Amniotic stem cell (primary cell): Measurements from ENCODE around the gene DNM3.

Source experiments
- DNase-seq: peaks from one replicate; lab custom pipeline; 2025; lab: John Stamatoyannopoulos, UW

Gene DNM3

GRCh38 chr1:172238965-172239364 is 397.7 kb downstream of the DNM3 start:
- no peak for DNase-seq

DNA sequence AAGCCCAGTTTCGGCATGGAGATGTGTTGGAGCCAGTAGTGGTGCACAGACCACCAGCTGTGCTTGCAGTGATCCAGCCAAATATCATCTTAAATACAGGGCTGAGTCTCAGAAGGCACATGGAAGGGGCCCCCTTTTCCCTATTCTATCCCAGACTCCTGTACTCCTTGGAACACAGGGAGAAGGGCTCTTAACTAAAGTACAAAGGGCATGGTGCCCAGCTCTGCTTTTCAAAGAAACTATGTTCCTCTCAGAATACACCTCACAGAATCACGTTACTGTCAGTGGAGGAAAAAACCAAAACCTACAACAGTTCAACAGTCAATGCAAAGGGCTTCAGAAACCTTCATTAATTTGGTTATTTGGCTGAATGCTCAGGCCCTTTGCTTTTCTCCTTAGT is 398.6 kb downstream of the DNM3 start:
- DNase-seq: no peak

DNA sequence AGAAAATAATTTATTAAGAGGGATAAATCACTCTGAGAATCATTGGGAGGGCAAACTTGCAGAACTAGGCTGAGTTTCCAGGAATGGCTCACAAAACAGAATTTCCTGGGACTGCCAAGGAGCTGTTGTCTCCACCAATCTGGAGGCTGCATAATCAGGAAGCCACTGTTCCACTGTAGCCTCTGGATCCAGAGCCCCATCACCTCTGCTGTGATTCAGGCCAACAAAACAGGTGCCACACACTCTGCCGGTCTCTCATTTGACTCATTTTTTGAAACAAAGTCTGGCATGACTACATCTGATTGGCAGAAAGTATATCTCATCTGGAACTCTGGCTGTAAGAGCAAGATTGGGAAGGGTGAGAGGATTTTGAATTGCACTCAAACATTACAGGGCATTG is 400.2 kb downstream of the DNM3 start:
- DNase-seq: no peak

GRCh38 chr1:172244865-172245264 is 403.6 kb downstream of the DNM3 start:
- DNase-seq: no peak

GRCh38 chr1:172245788-172246187 is 404.5 kb downstream of the DNM3 start:
- DNase-seq: no peak

DNA sequence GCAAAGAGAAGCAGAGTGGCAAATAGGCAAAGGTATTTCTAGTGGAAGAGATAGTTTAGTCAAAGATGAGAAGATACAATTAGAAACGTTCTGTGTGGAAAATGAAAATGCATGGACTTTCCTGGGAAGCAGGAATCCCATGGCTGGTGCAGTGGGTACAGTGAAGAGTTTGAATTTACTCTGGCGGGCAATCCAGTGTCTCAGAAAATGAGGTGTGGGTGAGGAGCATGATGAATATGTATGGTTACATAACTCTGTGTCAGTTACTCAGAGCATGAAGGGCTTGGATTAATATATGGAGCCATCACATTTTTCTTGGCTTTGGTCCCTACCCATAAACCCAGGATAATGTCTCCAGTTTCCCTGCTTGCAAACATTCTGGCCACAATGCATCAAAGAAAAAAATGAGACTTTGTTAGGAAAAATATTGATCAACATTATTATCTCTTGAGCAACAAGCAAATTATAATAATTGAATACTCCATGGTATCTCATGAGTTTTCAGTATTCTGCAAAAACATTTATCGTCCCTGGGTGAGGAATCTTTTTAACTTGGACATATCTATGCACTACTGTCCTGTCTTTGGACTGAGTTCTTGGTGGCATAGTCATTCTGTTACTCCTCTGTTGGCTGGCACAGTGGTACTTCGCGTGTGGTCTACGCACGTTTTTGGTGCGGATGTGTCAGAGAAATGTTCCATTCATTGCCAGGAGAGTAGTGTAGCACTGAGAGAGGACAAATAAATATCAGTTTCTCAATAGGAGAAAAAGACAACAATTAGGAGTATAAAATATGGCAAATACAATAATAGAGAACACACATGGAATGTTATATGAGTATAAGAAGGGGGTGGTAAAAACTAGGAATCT is 405.5 kb downstream of the DNM3 start:
- no peak for DNase-seq

DNA sequence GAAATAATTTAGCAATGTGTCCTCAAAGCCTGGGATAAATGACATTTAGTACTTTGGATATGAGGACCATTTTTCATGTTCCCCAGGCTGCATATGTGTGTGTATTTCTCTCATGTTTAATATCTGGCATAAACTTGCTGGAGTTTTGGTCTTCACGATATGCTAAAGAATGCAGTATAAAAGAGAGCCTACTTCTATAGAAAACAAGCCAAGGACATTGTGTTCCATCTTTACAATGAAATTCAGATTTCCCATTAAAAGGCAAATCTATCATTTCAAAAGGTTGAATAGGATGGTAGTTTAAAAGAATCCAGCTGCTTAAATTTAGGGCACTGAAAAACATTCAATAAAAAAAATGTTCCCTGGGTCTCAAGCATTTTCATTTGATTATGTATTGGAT is 410.2 kb downstream of the DNM3 start:
- DNase-seq: no peak

DNA sequence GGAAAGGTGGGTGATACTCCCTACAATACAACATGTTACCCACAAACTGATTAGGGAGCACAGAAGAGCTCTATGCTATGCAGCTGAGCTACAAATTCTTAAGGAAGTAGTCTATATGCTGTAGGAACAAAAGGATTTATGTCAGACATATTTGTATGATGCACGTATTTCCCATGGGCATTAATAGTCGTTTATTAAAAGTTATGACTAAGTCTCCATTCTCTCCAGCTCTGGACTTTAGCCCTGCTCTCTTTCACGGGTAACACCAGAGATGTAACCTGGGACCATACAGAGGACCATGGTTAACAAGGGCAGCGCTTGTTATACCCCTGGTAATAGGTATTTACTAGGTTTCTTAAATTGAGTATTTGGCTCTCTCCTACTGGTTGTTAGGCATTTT is 411.0 kb downstream of the DNM3 start:
- no peak for DNase-seq

- DNase-seq: no peak
These were observed 411.7 kb downstream of the DNM3 start for GRCh38 chr1:172252958-172253357.

- DNase-seq: peak; percentile 44
These were observed 413.4 kb downstream of the DNM3 start for GRCh38 chr1:172254521-172255222.

DNA sequence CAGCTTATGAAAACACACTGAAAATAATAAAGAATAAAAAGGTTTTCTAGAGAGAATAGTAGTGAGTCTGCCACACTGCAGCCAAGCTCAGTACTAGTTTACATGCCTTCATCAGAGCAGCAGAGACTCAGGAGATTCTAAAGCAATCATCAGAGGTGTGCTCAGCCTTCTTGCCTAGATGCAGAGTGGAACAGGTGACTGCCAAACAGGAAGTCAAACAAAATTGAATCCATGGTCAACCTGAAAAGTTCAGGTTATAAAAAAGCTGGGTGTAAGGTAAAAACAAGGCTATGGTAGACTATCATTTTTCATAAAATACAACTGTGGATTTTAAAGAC is 413.9 kb downstream of the DNM3 start:
- DNase-seq: no peak

GRCh38 chr1:172265905-172266304 is 424.6 kb downstream of the DNM3 start:
- no peak for DNase-seq

GRCh38 chr1:172266528-172267174 is 425.4 kb downstream of the DNM3 start:
- DNase-seq: no peak

DNA sequence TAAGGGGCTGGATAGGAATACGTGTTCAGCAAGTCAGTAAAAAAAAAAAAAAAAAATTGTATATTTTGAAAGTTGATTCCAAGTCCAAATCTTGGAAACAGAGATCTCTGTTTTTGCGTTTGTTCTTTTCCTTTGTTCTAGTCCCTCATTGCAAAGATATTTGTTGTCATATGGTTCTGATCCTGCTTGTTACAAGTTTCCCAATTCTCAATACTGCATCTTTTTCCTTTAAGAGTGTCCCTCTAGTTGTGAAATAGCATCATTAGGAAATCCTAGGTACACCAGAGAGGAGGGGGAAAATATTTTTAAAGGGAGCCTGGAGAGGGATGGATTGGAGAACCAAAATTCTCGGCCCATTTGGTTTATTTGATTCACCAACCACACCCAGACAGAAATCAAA is 426.9 kb downstream of the DNM3 start:
- no peak for DNase-seq

GRCh38 chr1:172269084-172269483 is 427.8 kb downstream of the DNM3 start:
- DNase-seq: no peak

DNA sequence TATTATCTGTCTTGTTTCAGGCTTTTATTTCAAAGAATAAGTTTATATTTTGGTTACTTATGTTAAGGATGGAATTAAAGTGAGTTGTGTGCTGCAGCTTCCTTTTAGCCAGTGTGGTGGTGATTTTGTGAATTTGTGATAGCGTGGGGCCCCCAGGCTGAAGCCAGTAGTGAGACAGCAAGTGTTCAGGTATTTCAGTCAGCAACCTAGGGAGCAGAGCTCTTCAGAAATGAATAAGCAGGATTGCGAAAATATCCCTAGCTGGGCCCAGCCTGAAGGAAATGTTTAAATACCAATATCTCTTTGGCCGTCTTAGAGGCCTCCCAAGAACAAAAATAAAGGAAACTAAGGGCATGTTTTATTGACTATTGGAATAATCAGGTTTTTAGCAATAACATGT is 428.3 kb downstream of the DNM3 start:
- DNase-seq: no peak

GRCh38 chr1:172270605-172271004 is 429.3 kb downstream of the DNM3 start:
- DNase-seq: no peak

GRCh38 chr1:172272087-172272486 is 430.8 kb downstream of the DNM3 start:
- DNase-seq: no peak

DNA sequence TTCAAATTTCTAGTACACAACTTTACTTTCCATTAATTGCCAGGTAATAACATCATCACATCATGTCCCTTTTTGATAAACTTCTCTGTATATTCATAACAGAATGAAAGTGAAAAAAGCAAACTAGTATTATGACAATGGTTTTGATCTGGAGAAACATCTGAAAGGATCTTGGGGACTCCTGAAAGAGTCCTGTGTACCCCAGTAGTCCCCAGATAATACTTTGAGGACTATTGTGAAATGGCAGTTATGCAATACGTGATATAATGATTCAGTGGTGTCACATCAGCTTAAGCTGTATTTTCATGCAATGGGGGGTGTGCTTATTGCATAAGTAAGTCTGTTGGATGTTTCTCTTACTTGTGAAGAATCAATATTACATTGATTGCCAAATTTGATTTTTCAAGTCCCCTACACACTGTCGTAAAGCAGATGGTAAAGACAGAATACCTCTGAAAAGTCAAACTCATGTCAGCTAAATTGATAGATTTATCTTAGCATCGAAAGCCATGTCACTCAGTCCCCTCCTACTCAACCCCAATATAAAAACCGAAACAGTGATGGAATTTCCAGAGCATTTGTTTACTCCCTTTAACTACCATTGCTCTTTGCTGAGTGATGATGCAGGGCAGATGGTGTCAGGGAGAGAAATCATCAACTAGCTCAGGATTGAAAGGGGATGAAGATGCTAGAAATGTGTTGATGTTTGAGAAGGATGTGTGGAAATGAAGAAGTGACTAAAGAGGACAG is 432.5 kb downstream of the DNM3 start:
- DNase-seq: no peak

DNA sequence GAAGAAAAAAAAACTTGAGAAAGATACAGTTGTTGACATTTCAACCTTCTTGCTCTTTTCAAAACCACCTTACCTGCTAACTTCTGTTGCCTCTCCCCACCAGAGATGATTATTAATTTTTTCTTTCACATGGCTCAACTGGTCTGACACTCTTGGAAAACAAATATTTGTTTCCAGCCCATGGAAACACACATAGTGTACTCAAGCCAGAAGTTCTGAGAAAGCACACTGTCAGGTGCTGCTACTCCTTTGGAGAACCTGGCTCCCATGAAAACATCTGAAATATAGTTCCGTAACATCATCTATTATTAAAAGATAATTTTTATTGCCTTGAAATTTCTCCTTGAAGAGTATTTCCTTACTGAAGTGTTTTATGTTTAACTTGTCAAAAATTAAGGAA is 434.2 kb downstream of the DNM3 start:
- no peak for DNase-seq

GRCh38 chr1:172276120-172276818 is 435.0 kb downstream of the DNM3 start:
- no peak for DNase-seq

DNA sequence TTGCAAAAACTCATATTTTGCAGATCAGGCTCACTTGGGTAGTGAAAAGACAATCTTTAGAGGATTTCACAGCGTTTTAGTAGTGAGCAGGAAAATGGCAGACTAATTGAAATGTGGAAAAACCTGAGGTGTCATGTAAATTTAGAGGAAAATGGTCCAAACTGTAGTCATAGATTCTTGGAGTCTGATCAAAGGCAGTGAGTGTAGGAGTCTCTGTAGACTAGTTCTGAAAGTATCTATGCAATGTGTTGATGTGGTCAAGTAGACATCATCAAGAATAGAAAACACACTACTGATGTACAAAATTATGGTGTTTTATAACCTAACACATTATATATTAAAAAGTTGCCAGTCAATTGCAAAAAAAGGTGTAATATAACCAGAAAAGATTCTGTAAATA is 436.0 kb downstream of the DNM3 start:
- no peak for DNase-seq
